ENCODE data around the gene LIPC. TPM values are rescaled to one million over a fixed set of nuclear protein-coding genes. Genes with fewer than 3 reads are reported as not detected.

The LIPC gene
- total and polyA plus RNA-seq, 10 of the 15 experiments (the other 5 are each of a cell fraction or from before 2014, with no cell fraction given): 0.06 to 0.31 (median 0.16) TPM; not detected in 1

DNA sequence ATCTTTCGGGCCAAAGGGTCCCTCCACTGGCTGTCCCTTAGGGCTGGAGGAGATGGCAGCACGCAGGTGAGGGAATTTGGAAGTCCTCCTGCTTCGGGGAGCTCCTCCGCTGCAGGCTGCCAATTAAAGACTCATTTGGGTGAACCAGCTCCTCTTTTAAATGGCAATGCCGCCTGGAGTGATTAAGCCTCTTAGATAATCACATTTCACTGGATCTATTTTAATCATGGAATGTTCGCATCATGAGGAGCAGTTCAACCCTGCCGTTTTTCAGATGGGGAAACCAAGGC is 117.9 kb downstream of the LIPC start:
- ChIA-PET POLR2A (no interaction called here), RAD21 (ENCODE audit: unreplicated experiment) (interaction anchor here (1.1 to 1.5 kb wide), 2 partner anchors 13 to 90 kb away, joined by 3 read pairs; no protein-coding TSS in a partner anchor)
- no peak for ATAC-seq
- no peak for TF ChIP-seq MEF2B (IDR thresholded peaks at IDR 0.05; ENCODE audit: partially characterized antibody, poor library complexity, severe bottlenecking)
- TF ChIP-seq MTA3 (IDR thresholded peaks at IDR 0.05; ENCODE audit: borderline replicate concordance, low read length): no peak
- TF ChIP-seq ASH2L (IDR thresholded peaks at IDR 0.05; ENCODE audit: borderline replicate concordance, low read depth): no peak
- TF ChIP-seq RAD21 (IDR thresholded peaks at IDR 0.05; ENCODE audit: insufficient read depth, low read depth, low read length): no peak
- TF ChIP-seq EZH2 (IDR thresholded peaks at IDR 0.05; ENCODE audit: borderline replicate concordance, control insufficient read depth, low read depth, low read length): no peak
- no peak for TF ChIP-seq FOS (IDR thresholded peaks at IDR 0.05; ENCODE audit: borderline replicate concordance, extremely low read depth, insufficient read length)
- no peak for TF ChIP-seq TARDBP (IDR thresholded peaks at IDR 0.05; ENCODE audit: borderline replicate concordance)
- no peak for TF ChIP-seq RELB (IDR thresholded peaks at IDR 0.05; ENCODE audit: low read depth)
- TF ChIP-seq, protein P1, sequence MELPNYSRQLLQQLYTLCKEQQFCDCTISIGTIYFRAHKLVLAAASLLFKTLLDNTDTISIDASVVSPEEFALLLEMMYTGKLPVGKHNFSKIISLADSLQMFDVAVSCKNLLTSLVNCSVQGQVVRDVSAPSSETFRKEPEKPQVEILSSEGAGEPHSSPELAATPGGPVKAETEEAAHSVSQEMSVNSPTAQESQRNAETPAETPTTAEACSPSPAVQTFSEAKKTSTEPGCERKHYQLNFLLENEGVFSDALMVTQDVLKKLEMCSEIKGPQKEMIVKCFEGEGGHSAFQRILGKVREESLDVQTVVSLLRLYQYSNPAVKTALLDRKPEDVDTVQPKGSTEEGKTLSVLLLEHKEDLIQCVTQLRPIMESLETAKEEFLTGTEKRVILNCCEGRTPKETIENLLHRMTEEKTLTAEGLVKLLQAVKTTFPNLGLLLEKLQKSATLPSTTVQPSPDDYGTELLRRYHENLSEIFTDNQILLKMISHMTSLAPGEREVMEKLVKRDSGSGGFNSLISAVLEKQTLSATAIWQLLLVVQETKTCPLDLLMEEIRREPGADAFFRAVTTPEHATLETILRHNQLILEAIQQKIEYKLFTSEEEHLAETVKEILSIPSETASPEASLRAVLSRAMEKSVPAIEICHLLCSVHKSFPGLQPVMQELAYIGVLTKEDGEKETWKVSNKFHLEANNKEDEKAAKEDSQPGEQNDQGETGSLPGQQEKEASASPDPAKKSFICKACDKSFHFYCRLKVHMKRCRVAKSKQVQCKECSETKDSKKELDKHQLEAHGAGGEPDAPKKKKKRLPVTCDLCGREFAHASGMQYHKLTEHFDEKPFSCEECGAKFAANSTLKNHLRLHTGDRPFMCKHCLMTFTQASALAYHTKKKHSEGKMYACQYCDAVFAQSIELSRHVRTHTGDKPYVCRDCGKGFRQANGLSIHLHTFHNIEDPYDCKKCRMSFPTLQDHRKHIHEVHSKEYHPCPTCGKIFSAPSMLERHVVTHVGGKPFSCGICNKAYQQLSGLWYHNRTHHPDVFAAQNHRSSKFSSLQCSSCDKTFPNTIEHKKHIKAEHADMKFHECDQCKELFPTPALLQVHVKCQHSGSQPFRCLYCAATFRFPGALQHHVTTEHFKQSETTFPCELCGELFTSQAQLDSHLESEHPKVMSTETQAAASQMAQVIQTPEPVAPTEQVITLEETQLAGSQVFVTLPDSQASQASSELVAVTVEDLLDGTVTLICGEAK (IDR thresholded peaks at IDR 0.05; ENCODE audit: borderline replicate concordance): no peak
- TF ChIP-seq LARP7 (IDR thresholded peaks at IDR 0.05): no peak
- TF ChIP-seq NBN (IDR thresholded peaks at IDR 0.05): no peak
- no peak for TF ChIP-seq HCFC1 (IDR thresholded peaks at IDR 0.05; ENCODE audit: low read length)
- TF ChIP-seq POLR2AphosphoS5 (IDR thresholded peaks at IDR 0.05; ENCODE audit: low read length): no peak
- TF ChIP-seq CHD1 (IDR thresholded peaks at IDR 0.05; ENCODE audit: low read depth, low read length): no peak
- TF ChIP-seq, protein P2, sequence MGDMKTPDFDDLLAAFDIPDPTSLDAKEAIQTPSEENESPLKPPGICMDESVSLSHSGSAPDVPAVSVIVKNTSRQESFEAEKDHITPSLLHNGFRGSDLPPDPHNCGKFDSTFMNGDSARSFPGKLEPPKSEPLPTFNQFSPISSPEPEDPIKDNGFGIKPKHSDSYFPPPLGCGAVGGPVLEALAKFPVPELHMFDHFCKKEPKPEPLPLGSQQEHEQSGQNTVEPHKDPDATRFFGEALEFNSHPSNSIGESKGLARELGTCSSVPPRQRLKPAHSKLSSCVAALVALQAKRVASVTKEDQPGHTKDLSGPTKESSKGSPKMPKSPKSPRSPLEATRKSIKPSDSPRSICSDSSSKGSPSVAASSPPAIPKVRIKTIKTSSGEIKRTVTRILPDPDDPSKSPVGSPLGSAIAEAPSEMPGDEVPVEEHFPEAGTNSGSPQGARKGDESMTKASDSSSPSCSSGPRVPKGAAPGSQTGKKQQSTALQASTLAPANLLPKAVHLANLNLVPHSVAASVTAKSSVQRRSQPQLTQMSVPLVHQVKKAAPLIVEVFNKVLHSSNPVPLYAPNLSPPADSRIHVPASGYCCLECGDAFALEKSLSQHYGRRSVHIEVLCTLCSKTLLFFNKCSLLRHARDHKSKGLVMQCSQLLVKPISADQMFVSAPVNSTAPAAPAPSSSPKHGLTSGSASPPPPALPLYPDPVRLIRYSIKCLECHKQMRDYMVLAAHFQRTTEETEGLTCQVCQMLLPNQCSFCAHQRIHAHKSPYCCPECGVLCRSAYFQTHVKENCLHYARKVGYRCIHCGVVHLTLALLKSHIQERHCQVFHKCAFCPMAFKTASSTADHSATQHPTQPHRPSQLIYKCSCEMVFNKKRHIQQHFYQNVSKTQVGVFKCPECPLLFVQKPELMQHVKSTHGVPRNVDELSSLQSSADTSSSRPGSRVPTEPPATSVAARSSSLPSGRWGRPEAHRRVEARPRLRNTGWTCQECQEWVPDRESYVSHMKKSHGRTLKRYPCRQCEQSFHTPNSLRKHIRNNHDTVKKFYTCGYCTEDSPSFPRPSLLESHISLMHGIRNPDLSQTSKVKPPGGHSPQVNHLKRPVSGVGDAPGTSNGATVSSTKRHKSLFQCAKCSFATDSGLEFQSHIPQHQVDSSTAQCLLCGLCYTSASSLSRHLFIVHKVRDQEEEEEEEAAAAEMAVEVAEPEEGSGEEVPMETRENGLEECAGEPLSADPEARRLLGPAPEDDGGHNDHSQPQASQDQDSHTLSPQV (IDR thresholded peaks at IDR 0.05): no peak
- no peak for TF ChIP-seq GABPA (IDR thresholded peaks at IDR 0.05; ENCODE audit: low read depth)

More for the DNA sequence above, 117.9 kb downstream of the LIPC start:
- FAIRE-seq: no peak
- Histone ChIP-seq H3K79me2 (ENCODE audit: control insufficient read depth, insufficient read depth, low read length) (no peaks in the 10 kb centered on the region), H3K4me3 (no peak overlapping the region), H2AFZ (ENCODE audit: control insufficient read depth, low read depth, low read length) (no peak overlapping the region), H3K9ac (ENCODE audit: control insufficient read depth, insufficient read depth, low read length) (no peak overlapping the region), H3K36me3 (ENCODE audit: control insufficient read depth in 2 of 2, insufficient read depth in 2 of 2, low read length in 1 of 2) (no peaks in the 10 kb centered on the region), H3K27me3 (replicated peaks in 1 of 2; ENCODE audit: control insufficient read depth in 2 of 2, insufficient read depth in 2 of 2, low read length in 1 of 2) (no peaks in the 10 kb centered on the region), H3K4me1 (ENCODE audit: control insufficient read depth, insufficient read depth, low read length) (peaks cover 13% of the 10 kb centered on the region), H3K9me3 (replicated peaks; ENCODE audit: control insufficient read depth, insufficient read depth, low read length) (no peaks in the 10 kb centered on the region), H3K27ac (ENCODE audit: control insufficient read depth, insufficient read depth) (no peak overlapping the region), H4K20me1 (ENCODE audit: control insufficient read depth, insufficient read depth) (no peaks in the 10 kb centered on the region), H3K4me2 (ENCODE audit: control insufficient read depth, insufficient read depth) (no peak overlapping the region)
- WGBS (ENCODE audit: insufficient coverage, insufficient replicate concordance, low lambda C conversion rate, missing lambda C conversion rate): 76% methylated on average over 7 of the region's 7 CpGs
- BruUV-seq (replicated peaks): no TSS peak
- ChIA-PET CTCF (no interaction called here), SMC1A (ENCODE audit: uncharacterized antibody, unreplicated experiment) (interaction anchor here (1.2 kb wide), 1 partner anchor 280 kb away, joined by 4 read pairs; no protein-coding TSS in a partner anchor)
- no peak for DNase-seq (ENCODE audit: low read depth, low spot score)
- intact Hi-C loops (cut with micrococcal nuclease; ENCODE audit: unreplicated experiment): no loop called here
- in situ Hi-C loops (cut with MboI): no loop called here

All from GM12878 (cell line).